HG02840 (cell line): Measurements from ENCODE around the gene GSTT4.
"Not testable (repeated sequence)": the region's sequence is repeated elsewhere in the genome, so short reads cannot be mapped to it uniquely, and the experiment has no call there.

Experiments
- ATAC-seq: cut with Tn5 transposase; IDR thresholded peaks from one replicate; pipeline ENCODE4 v1.9.1; 2021; ENCODE audit warnings: mild to moderate bottlenecking, moderate library complexity, moderate number of reproducible peaks; ENCODE audit not compliant: unreplicated experiment, low FRiP score

Gene GSTT4

GRCh38 chr22:23955886-23956285 lies 49.4 kb downstream of the GSTT4 start:
- not testable (repeated sequence) for ATAC-seq

DNA sequence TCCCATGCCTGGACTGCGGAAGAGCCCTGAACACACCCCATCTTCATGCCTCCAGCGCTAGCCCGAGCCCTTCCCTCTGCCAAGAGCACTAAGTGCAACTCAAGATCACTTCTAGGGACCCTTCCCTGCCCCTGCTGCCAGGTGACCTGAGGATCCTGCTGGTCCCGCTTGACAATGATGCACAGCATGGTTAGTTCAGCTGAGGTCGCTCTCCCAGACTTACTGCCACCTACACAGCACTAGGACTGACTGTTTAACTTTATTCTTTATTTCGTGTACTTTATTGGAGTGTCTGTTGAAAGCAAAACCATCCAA lies 50.3 kb downstream of the GSTT4 start:
- ATAC-seq, result not testable (repeated sequence)

DNA sequence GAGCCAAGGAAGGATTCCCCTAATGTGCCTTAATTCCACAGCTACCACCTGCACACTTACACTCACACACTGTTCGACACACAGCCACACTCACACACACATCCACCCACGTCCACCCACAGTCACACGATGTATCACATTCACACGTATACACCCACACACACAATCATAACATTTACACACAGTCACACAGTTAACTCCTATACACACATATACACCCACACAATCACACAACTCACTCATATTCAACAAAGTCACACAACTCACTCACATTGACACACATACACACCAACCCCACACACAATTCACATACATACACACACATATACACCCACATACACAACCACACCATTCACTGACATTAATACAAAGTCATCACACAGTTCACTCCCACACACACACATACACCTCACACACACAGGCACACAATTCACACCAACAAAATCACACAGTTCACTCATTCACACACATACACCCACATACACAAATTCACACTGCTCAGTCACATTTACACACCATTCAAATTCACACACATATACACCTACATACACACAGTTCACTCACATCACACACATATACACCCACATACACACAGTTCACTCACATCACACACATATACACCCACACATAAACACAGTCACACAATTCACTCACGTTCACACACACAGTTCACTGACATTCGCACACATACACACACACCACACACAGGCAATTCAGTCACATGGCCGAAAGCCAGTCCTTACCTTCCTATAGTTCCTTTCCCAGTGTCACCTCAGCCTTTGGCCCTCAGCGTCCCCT lies 50.9 kb downstream of the GSTT4 start:
- ATAC-seq, result not testable (repeated sequence)

DNA sequence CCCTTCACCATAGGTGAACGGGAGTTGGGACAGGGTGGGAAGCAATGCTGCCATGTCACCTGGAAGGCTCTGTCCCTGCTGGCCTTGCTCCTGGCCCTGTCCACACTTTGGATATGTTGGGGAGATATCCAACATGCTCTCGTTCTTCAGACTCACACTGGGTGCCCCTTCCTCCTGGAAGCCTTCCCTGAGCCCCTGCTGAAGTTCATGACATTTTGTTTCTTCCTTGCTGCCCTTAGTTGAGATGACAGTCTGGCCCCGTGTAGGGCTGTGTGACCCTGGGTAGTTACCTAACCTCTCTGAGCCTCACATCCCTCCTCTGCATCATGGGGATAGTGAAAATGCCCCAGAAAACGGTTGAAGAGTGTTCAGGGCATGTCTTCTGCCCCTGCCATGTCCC lies 51.8 kb downstream of the GSTT4 start:
- not testable (repeated sequence) for ATAC-seq

DNA sequence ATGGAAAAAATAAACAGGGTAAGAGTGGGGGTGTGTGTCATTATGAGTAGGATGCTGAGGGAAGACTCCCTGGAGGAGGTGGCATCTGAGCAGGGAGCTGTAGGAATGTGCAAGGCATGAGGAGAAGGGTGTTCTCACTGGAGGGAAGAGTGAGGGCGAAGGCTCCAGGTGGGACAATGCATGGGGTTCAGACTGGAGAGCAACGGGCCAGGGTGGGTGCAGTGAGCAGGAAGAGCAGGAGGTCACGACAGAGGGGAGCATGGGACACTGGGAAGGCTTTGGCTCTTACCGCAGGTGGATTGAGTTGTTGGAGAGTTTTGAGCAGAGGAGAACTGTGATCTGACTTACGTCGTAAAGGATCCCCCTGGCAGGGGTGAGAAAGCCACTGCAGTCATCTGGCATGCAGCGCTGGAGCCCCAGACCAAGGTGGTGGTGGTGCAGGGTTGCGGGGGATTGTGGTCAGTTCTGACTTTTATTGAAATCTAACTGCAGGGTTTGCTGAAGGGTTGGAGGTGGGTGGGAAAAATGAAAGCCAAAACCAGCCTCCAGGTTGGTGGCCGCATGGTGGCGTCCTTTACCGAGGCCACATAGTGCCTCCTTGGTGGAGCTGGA lies 52.4 kb downstream of the GSTT4 start:
- not testable (repeated sequence) for ATAC-seq

DNA sequence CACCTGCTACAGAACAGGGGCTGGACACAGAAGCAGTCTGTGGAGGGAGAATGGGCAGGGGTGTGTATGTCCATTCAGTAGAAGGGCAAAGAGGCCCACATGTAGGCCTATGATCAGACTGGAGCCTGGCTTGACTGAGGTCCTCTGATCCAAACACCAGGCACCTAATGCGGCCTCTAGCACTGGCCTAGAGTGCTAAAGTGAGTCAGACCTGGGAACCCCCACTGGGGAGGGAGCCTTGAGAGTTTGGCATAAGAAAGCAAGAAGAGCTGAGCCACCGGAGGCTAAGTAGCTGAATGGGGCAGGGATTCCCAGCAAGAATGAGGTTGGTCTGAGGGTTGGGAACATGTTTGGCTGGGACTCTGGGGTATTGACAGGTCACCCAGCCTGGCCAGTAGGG lies 53.9 kb downstream of the GSTT4 start:
- not testable (repeated sequence) for ATAC-seq

DNA sequence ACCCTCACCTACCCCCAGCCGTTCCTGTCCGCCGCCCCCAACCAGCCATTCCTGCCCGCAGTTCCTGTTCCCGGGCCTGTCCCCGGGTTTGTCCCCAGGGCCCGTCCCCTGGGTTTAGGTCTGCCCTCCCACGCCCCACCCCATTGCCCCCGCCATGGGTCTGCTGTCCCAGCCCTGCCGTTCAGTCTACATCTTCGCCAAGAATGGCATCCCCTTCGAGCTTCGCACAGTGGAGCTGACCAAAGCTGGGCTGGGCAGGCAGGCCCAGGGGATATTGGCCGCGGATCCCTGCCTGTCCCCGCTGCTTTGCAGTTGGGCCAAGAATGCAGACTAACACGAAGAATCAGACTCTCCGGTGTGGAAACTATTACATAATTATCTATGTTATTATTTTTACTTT lies 55.5 kb downstream of the GSTT4 start:
- ATAC-seq, result not testable (repeated sequence)
